GDM1 (cell line): ENCODE results near the gene GRID1.
A peak's percentile ranks its signal among the peaks of the same experiment; 100 is the strongest.
"Not testable (repeated sequence)": the region's sequence is repeated elsewhere in the genome, so short reads cannot be mapped to it uniquely, and the experiment has no call there.

Source experiments
- DNase-seq: peaks from one replicate; lab custom pipeline; 2025; lab: John Stamatoyannopoulos, UW

GRID1 gene

DNA sequence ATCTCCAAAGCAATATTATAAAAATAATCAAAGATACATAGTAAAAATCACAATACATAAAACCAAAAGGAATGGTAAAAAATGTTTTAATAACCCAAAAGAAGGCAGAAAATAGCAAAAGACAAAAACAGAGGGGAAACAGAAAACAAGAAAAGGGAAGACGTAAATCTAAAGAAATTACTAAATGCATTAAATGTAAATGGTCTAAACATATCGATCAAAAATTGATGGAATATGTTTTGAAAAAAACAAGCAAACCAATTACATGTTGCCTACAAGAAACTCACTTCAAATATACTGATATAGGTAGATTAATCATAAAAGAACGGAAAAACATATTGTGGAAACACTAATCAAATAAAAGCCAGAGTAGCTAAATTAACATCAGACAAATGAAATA is 369.1 kb downstream of the GRID1 start:
- DNase-seq: no peak

GRCh38 chr10:85995791-85996190 is 370.8 kb downstream of the GRID1 start:
- DNase-seq: no peak

DNA sequence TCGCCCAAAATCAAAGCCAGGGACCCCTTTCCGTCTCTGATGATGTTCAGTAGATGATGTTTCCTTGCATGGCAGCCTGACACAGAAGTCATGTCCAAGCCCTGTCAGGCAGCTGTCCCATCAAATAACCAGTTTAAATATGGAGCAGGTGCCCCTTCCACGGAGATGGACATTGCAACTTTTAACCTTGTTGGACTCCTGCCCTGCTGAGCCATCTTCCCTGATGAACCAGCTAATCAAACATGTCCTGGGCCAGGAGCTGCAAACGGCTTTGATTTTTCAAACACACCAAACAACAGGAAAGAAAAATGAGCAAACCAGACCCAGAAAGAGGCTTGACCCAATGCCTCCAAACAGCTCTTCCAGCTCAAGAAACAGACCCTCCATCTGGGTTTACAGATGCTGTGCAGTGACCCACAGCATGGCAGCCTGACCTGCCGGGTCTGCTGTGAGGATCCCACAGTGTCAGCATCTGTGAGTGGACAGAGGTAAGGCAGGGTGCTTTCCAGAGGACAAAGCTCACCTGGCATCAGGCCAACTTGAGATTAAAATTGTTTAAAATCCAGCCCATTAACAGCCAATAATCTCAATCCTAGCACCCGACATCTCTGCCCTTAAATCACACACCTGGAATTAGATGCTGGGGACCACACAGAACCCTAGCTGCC is 372.6 kb downstream of the GRID1 start:
- DNase-seq: no peak

GRCh38 chr10:85993140-85993539 is 373.5 kb downstream of the GRID1 start:
- no peak for DNase-seq

- no peak for DNase-seq
Measured at GRCh38 chr10:85992324-85992723, 374.3 kb downstream of the GRID1 start.

DNA sequence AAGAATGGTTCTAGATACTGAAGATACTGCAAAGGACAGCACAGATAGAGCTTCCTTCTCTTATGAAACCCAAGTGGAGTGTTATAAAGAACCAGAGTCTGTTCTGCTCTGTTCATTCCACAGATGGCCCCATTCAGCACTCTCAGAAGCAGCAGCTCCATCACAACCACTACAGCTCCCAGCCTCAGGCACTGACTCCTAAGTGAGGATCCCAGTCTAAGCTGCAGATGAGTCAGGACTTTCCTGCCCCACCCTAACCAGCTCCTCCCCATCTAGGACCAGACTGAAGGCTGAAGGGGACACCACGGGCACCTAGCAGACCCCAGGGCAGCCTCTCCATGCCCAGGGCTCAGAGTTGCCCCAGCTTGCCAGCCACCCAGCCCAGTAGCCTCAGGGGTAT is 379.8 kb downstream of the GRID1 start:
- no peak for DNase-seq

- no peak for DNase-seq
Measured at GRCh38 chr10:85983051-85983450, 383.5 kb downstream of the GRID1 start.

- no peak for DNase-seq
Measured at GRCh38 chr10:85979598-85979997, 387.0 kb downstream of the GRID1 start.

- no peak for DNase-seq
Measured at GRCh38 chr10:85978566-85979358, 387.8 kb downstream of the GRID1 start.

DNA sequence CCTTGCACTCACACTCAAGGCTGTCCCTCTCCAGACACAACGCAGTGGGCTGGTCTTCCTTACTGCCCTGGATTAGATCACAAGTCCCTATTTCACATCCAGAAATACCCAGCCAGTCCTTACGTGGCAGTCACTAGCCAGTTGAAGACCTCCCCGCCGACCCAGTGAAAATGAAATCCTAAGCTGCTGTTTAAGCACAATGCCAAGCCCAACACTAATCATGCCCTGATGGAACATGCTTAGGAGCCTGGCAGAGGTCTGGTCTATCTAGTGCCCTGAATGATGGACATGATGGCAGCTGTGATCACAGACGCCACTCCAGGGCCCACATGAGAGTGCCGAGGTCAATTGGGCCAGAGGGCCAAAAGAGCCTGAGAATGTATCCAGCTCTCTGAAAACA is 389.0 kb downstream of the GRID1 start:
- no peak for DNase-seq

- DNase-seq: no peak
Measured at GRCh38 chr10:85976267-85976793, 390.3 kb downstream of the GRID1 start.

DNA sequence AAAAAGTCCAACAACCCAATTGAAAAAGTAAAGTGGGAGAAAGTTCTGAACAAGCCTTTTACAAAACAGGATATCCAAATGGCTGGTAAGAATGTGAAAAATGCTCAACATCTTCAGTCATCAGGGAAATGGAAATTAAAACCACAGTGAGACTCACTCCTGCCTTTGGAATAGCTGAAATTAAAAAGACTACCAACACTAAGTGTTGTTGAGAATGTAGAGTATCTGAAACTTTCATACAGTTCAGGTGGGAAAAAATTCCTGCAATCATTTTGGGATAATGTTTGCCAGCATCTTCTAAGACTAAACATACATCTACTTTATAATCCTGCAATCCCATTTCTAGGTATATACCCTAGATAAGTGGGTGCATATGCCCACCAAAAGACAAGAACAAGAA is 395.1 kb downstream of the GRID1 start:
- no peak for DNase-seq

GRCh38 chr10:85967594-85967993 is 399.0 kb downstream of the GRID1 start:
- DNase-seq: no peak

- no peak for DNase-seq
Measured at GRCh38 chr10:85961479-85962067, 405.0 kb downstream of the GRID1 start.

DNA sequence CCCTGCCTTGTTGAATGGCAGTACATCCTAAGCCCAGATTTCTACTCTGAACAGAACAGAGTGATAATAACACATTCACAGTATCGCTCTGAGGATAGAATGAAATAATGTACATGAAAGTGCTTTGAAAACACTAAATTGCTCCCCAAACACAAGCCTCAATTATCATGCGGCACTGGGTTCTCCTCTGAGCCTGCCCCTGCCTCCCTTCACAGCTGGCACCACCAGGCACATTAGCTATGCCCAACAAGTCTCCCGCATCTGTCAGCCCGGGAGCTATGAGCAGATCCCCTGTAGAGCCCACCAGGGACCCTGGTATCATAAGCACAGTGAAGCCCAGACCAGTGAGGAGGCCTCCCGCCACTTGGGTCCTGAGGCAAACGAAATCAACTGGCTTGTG is 405.5 kb downstream of the GRID1 start:
- DNase-seq: no peak

DNA sequence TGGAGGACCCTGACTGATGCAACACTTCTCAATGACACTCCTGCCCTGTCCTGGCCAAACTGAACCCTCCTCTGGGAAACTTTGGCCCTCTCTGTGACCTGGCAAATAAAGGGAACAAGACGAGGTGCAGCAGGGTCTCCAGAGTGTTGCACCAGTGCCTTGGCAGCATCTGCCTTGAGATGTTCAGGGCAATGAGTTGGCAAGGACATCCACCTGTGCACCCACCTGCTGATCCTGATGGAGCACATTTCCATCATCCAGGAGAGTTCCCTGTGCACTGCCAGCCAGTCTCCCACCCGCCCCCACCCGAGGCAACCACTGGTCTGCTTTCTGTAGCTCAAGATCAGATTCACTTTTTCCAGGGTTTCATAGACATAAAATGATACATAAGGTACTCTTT is 407.4 kb downstream of the GRID1 start:
- DNase-seq: no peak

- DNase-seq: no peak
Measured at GRCh38 chr10:85950921-85951320, 415.7 kb downstream of the GRID1 start.

GRCh38 chr10:85946713-85947326 is 419.8 kb downstream of the GRID1 start:
- DNase-seq: peak; percentile 46

DNA sequence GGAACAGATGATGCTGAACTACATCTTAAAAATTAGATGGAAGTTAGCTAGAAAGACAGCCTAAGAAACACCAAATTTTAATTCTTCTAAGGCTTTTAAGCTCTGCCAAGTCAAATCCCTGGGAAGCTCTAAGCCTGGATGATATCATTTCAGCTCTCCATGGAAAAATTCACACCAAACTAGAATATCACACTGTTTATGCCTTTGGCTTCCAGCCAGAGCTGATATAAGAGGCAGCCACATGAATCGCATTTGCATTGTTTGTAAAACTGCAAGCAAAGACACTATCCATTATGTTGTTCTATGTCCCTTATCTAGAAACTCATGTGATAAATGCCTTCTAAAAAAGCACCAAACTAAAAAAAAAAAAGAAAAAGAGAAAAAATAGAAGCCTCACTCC is 430.4 kb downstream of the GRID1 start:
- DNase-seq: no peak

DNA sequence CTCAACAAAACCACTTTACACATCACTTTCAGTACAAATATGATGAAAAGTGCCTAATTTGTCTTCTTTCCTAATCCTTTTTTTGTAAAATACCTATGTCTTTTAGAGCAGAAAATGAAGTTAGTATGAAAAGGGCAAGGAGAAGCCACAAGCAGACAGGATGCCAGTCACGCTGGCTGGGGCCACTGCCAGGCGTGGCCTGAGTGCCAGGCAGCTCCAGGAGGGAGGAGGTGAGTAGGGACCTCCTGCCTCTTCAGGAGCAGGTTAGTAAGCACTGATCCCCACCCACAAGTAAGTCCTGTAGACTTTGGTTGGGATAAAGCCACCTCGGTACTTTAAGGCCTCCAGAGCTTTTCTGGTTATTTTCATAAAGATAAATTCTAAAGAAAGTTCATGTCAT is 432.0 kb downstream of the GRID1 start:
- DNase-seq: no peak

GRCh38 chr10:85929993-85930392 is 436.6 kb downstream of the GRID1 start:
- DNase-seq: not testable (repeated sequence)

DNA sequence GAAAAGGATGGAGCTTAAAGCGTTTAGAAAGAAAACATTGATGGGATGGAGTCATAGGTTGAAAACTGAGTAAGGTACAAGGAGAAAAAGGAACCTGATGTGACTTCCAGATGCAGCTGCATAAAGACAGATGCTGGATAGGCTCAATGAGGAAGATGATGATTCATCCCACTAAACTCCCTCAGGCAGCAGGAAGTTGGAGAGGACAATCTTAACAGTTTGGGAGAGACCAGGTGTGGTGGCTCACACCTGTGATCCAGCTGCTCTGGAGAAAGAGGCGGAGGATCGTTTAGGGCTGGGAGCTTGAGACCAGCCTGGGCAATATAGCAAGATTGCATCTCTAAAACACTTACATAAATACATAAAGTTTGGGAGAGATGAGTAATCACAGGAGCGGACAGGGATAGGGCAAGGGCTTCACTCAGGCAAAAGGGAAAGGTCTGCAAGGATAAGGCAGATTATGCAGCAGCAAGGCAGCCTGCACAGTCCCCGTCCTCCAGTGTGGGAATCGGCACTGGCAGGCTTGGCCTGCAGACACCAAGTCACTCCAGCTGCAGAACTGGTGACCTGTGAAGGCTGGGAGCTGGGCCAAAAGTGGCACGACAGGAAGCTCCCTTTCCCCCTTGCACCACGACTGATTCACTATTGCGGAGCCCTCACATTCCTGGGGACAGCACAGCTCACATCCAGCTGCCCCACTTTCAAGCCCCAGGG is 438.5 kb downstream of the GRID1 start:
- no peak for DNase-seq
